Keratinocyte (primary cell): ENCODE results near the gene PARVA. TPM values are rescaled to one million over a fixed set of nuclear protein-coding genes. Genes with fewer than 3 reads are reported as not detected.
A peak's percentile ranks its signal among the peaks of the same experiment; 100 is the strongest.

Experiments
- DNase-seq: peaks from one replicate; pipeline ENCODE4 v3.0.0-alpha.2; 2011; ENCODE audit warnings: low read depth, missing footprints, low spot score
- FAIRE-seq: peaks from 2 replicates; lab custom pipeline; 2011; peaks lifted over from hg19 to GRCh38; lab: Jason Lieb, UNC
- H2AFZ ChIP-seq: 2 replicates; pipeline ENCODE4 v1.6.0; 2012; ENCODE audit warnings: low read length, control low read depth, inconsistent platforms; ENCODE audit not compliant: control insufficient read depth
- H3K27ac ChIP-seq: 2 replicates; pipeline ENCODE4 v1.5.1; 2011; ENCODE audit warnings: low read length; ENCODE audit not compliant: control insufficient read depth, insufficient read depth
- H3K27me3 ChIP-seq: 3 replicates; pipeline ENCODE4 v1.6.0; 2011; ENCODE audit warnings: low read length; ENCODE audit not compliant: control insufficient read depth, insufficient read depth; ENCODE audit errors: extremely low read depth
- H3K36me3 ChIP-seq, 2 experiments: 2 replicates in 1 of 2; 3 replicates in 1 of 2; pipeline ENCODE4 v1.5.1; 2011; ENCODE audit warnings: low read length in 2 of 2, mild to moderate bottlenecking in 1 of 2; ENCODE audit not compliant: control insufficient read depth in 2 of 2, insufficient read depth in 2 of 2; ENCODE audit errors: extremely low read depth in 1 of 2
- H3K4me1 ChIP-seq: 3 replicates; pipeline ENCODE4 v1.5.1; 2011; ENCODE audit warnings: low read length; ENCODE audit not compliant: control insufficient read depth, insufficient read depth; ENCODE audit errors: extremely low read depth
- H3K4me2 ChIP-seq: 3 replicates; pipeline ENCODE4 v1.6.0; 2011; ENCODE audit warnings: low read depth, low read length; ENCODE audit not compliant: control insufficient read depth, insufficient read depth; ENCODE audit errors: extremely low read depth
- H3K4me3 ChIP-seq, 3 experiments: fragments of 200-600 bp in 1 of 3; sonication (generic) in 1 of 3; 2 replicates in 2 of 3; 3 replicates in 1 of 3; pipeline ENCODE4 v1.5.1; 2011 to 2016; ENCODE audit warnings: low read length in 3 of 3, mild to moderate bottlenecking in 3 of 3, control low read depth in 2 of 3, inconsistent platforms in 1 of 3, low read depth in 1 of 3, mixed read lengths in 1 of 3, mixed run types in 1 of 3, moderate library complexity in 1 of 3; ENCODE audit not compliant: control insufficient read depth in 2 of 3, insufficient read depth in 2 of 3; ENCODE audit errors: extremely low read depth in 1 of 3
- H3K79me2 ChIP-seq: 2 replicates; pipeline ENCODE4 v1.6.0; 2012; ENCODE audit warnings: low read length; ENCODE audit not compliant: control insufficient read depth, insufficient read depth
- H3K9ac ChIP-seq: 3 replicates; pipeline ENCODE4 v1.6.0; 2011; ENCODE audit warnings: low read length; ENCODE audit not compliant: control insufficient read depth, insufficient read depth; ENCODE audit errors: extremely low read depth
- H3K9me1 ChIP-seq: 3 replicates; pipeline ENCODE4 v1.6.0; 2011; ENCODE audit warnings: low read length; ENCODE audit not compliant: control insufficient read depth, insufficient read depth; ENCODE audit errors: extremely low read depth
- H3K9me3 ChIP-seq: 2 replicates; pipeline ENCODE4 v1.5.1; 2012; ENCODE audit warnings: low read depth, low read length; ENCODE audit not compliant: control insufficient read depth
- H4K20me1 ChIP-seq: 3 replicates; pipeline ENCODE4 v1.6.0; 2011; ENCODE audit warnings: low read length; ENCODE audit not compliant: control insufficient read depth, insufficient read depth; ENCODE audit errors: extremely low read depth
- CTCF ChIP-seq, 3 experiments: IDR thresholded peaks in 1 of 3; conservative IDR thresholded peaks in 1 of 3; optimal IDR thresholded peaks in 1 of 3; 2 replicates in 2 of 3; 3 replicates in 1 of 3; pipeline versions ENCODE3 to v1.5.1; 2011; ENCODE audit warnings: low read length in 3 of 3, mild to moderate bottlenecking in 3 of 3, moderate library complexity in 2 of 3, control low read depth in 1 of 3, inconsistent platforms in 1 of 3; ENCODE audit not compliant: insufficient read depth in 2 of 3; ENCODE audit errors: extremely low read depth in 1 of 3
- EZH2 ChIP-seq: IDR thresholded peaks from one replicate; pipeline ENCODE4 v1.6.1; 2012; ENCODE audit warnings: inconsistent platforms, mild to moderate bottlenecking, low read length, moderate library complexity
- dilution Hi-C: fragments of 300-500 bp; cut with MboI; formaldehyde crosslinking; loops from one replicate; pipeline ENCODE4 v1.7.0; 2020; ENCODE audit warnings: low sequenced_read_pairs; ENCODE audit not compliant: extremely low pct_ligation_motif_present
- polyA plus RNA-seq, 5 experiments: library from polyadenylated mRNA; depleted of rRNA in 3 of 5; stranded (reverse) in 3 of 5; stranded (forward) in 1 of 5; unstranded in 1 of 5; fragments of >200 nt; gene quantifications; 1 replicate in 1 of 5; 2 replicates in 3 of 5; 3 replicates in 1 of 5; pipeline versions ENCODE4 v1.2.1 to v1.2.3, GENCODE V29; 2011 to 2012; ENCODE audit warnings: missing spikeins in 2 of 5, low read depth in 1 of 5, low replicate concordance in 1 of 5

The PARVA gene
- polyA plus RNA-seq, 1 donor (not counting 4 experiments of a cell fraction or from before 2014, with no cell fraction given) = 28.9 TPM

DNA sequence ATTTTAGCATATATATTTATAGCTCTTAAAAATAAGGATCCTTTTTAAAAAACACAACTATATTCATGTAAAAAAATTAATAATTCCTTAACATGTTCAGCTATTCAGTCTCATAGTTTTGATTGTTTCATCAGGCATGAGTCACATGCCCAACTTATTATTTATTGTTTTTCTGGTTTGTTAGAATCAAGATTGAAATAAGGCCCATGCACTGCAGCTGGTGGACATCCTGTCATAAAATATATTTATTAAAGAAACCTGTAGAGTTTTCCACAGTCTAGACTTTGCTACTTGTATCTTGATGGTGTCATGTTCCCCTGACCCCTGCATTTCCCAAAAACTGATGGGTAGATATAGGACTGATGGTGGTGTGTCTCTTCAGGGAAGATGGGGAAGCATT lies 77.4 kb downstream of the PARVA start:
- H3K4me2 ChIP-seq = peak overlapping the region; percentile 33
- H3K27me3 ChIP-seq = no peaks in the 10 kb centered on the region
- no peaks in the 10 kb centered on the region for H3K9me1 ChIP-seq
- H3K9ac ChIP-seq = no peak overlapping the region
- H3K36me3 ChIP-seq = no peaks in the 10 kb centered on the region
- DNase-seq (no peak), FAIRE-seq (no peak)
- no peaks in the 10 kb centered on the region for H3K9me3 ChIP-seq
- H3K4me1 ChIP-seq = peaks cover 39% of the 10 kb centered on the region
- H2AFZ ChIP-seq = no peak overlapping the region
- dilution Hi-C loops = no loop called here
- peaks cover 3% of the 10 kb centered on the region for H3K79me2 ChIP-seq
- no peak overlapping the region for H3K27ac ChIP-seq
- H4K20me1 ChIP-seq = no peaks in the 10 kb centered on the region
- no peak overlapping the region for H3K4me3 ChIP-seq
- TF ChIP-seq CTCF (optimal IDR thresholded peaks at IDR 0.05 in 1 of 3, IDR thresholded peaks at IDR 0.05 in 1 of 3, conservative IDR thresholded peaks at IDR 0.05 in 1 of 3; ENCODE audit: extremely low read depth in 1 of 3, insufficient read depth in 2 of 3, low read length in 3 of 3) (no peak), EZH2 (no peak)

- DNase-seq (no peak), FAIRE-seq (no peak)
- Histone ChIP-seq H4K20me1 (no peaks in the 10 kb centered on the region), H3K9me3 (no peaks in the 10 kb centered on the region), H3K4me1 (peaks cover 27% of the 10 kb centered on the region), H3K4me3 (no peak overlapping the region), H3K9me1 (no peaks in the 10 kb centered on the region), H3K36me3 (no peaks in the 10 kb centered on the region), H2AFZ (no peak overlapping the region), H3K27me3 (no peaks in the 10 kb centered on the region), H3K27ac (no peak overlapping the region), H3K9ac (no peak overlapping the region), H3K79me2 (peaks cover 3% of the 10 kb centered on the region), H3K4me2 (no peak overlapping the region)
- TF ChIP-seq EZH2 (no peak), CTCF (optimal IDR thresholded peaks at IDR 0.05 in 1 of 3, IDR thresholded peaks at IDR 0.05 in 1 of 3, conservative IDR thresholded peaks at IDR 0.05 in 1 of 3; ENCODE audit: extremely low read depth in 1 of 3, insufficient read depth in 2 of 3, low read length in 3 of 3) (no peak)
- dilution Hi-C loops = no loop called here
Measured at GRCh38 chr11:12455938-12456337, 78.6 kb downstream of the PARVA start.
